Panc1 (cell line): ENCODE results near the gene CHST1. TPM values are rescaled to one million over a fixed set of nuclear protein-coding genes. Genes with fewer than 3 reads are reported as not detected.

Experiments used
- ATAC-seq: fragments of 200-7000 bp; cut with Tn5 transposase; 2 replicates; pipeline ENCODE4 v1.9.1; 2020; ENCODE audit warnings: mild to moderate bottlenecking, moderate library complexity
- BruUV-seq: library from RNA; stranded (reverse); fragments of 400-500 nt; replicated peaks from 2 replicates; lab custom pipeline; 2021; lab: Mats Ljungman, UMichigan
- CTCF ChIA-PET: fragments of 300-600 bp; sonication (Branson Sonifier 250); formaldehyde crosslinking; loops from one replicate; lab custom pipeline; 2022; ENCODE audit warnings: antibody characterized with exemption; lab: Charles Lee
- POLR2A ChIA-PET: fragments of 300-600 bp; sonication (Branson Sonifier 250); formaldehyde crosslinking; loops from one replicate; lab custom pipeline; 2022; ENCODE audit warnings: antibody characterized with exemption; lab: Charles Lee
- DNase-seq: peaks from one replicate; pipeline ENCODE4 v3.0.0-alpha.2; 2010; ENCODE audit warnings: low read depth, low spot score
- H3K27ac ChIP-seq: 2 replicates; pipeline ENCODE4 v1.5.1; 2011; ENCODE audit warnings: mild to moderate bottlenecking, low read length, inconsistent platforms
- H3K27me3 ChIP-seq: fragments of 200-500 bp; sonication (Bioruptor generic); 2 replicates; pipeline ENCODE4 v1.6.0; 2014; ENCODE audit warnings: low read length, inconsistent platforms; ENCODE audit not compliant: control insufficient read depth, insufficient read depth
- H3K36me3 ChIP-seq: fragments of 200-500 bp; sonication (Bioruptor generic); 2 replicates; pipeline ENCODE4 v1.5.1; 2014; ENCODE audit warnings: inconsistent platforms, mild to moderate bottlenecking, low read length, moderate library complexity; ENCODE audit not compliant: control insufficient read depth, insufficient read depth
- H3K4me1 ChIP-seq: 2 replicates; pipeline ENCODE4 v1.5.1; 2011; ENCODE audit warnings: inconsistent platforms, mild to moderate bottlenecking, low read length, moderate library complexity; ENCODE audit not compliant: control insufficient read depth, insufficient read depth
- H3K4me3 ChIP-seq, 2 experiments: 2 replicates each; pipeline ENCODE4 v1.5.1; 2011 to 2012; ENCODE audit warnings: low read depth in 2 of 2, low read length in 2 of 2, mild to moderate bottlenecking in 2 of 2, inconsistent platforms in 1 of 2, moderate library complexity in 1 of 2
- H3K9me3 ChIP-seq: fragments of 200-500 bp; sonication (Bioruptor generic); 2 replicates; pipeline ENCODE4 v1.5.1; 2014; ENCODE audit warnings: low read depth, mild to moderate bottlenecking, inconsistent platforms, low read length, moderate library complexity; ENCODE audit not compliant: control insufficient read depth, insufficient read depth
- CTCF ChIP-seq: fragments of 450-650 bp; IDR thresholded peaks from 2 replicates; pipeline ENCODE4 v1.5.1; 2017; ENCODE audit warnings: mild to moderate bottlenecking
- POLR2AphosphoS5 ChIP-seq: IDR thresholded peaks from 2 replicates; pipeline ENCODE4 v1.6.1; 2012; ENCODE audit warnings: mild to moderate bottlenecking, low read depth, low read length, moderate library complexity
- REST ChIP-seq, 2 experiments: IDR thresholded peaks; 2 replicates each; pipeline ENCODE4 v1.6.1; 2011 to 2012; ENCODE audit warnings: low read depth in 2 of 2, control low read depth in 1 of 2, low read length in 1 of 2, mild to moderate bottlenecking in 1 of 2, moderate library complexity in 1 of 2; ENCODE audit not compliant: insufficient read depth in 1 of 2
- SIN3A ChIP-seq: IDR thresholded peaks from 2 replicates; pipeline ENCODE4 v1.6.1; 2012; ENCODE audit warnings: low read depth, mild to moderate bottlenecking, low read length, moderate library complexity, borderline replicate concordance; ENCODE audit not compliant: insufficient read depth
- TCF7L2 ChIP-seq: IDR thresholded peaks from 2 replicates; pipeline ENCODE4 v1.6.1; 2011; ENCODE audit warnings: mild to moderate bottlenecking, low read depth, low read length, inconsistent platforms
- in situ Hi-C: cut with HindIII; loops from 2 replicates; pipeline ENCODE4 v1.10.0; 2016; ENCODE audit warnings: low sequenced_read_pairs, low pct_unique_long_range_greater_than_20kb
- intact Hi-C: fragments of 100-400 bp; cut with micrococcal nuclease; formaldehyde crosslinking; loops from one replicate; pipeline ENCODE4 v1.10.0; 2022; ENCODE audit not compliant: unreplicated experiment
- total RNA-seq: library from RNA; stranded (reverse); gene quantifications from one replicate; pipeline ENCODE4 v1.2.1, GENCODE V29; 2021; ENCODE audit not compliant: unreplicated experiment

Gene CHST1
- total RNA-seq, 1 experiment from 2014 or later: not detected

- CTCF ChIA-PET: no interaction called here
- no peak for DNase-seq
- POLR2A ChIA-PET: no interaction called here
- H3K27ac ChIP-seq: no peak overlapping the region
- BruUV-seq: no TSS peak
- no peak for ATAC-seq
- TF ChIP-seq TCF7L2 (no peak), REST (IDR thresholded peaks at IDR 0.05; ENCODE audit: insufficient read depth in 1 of 2, low read depth in 2 of 2, low read length in 1 of 2) (no peak), POLR2AphosphoS5 (no peak), SIN3A (no peak), CTCF (no peak)
- H3K27me3 ChIP-seq: peaks cover 17% of the 10 kb centered on the region
- H3K4me3 ChIP-seq: no peak overlapping the region
- intact Hi-C loops: no loop called here
- no peaks in the 10 kb centered on the region for H3K4me1 ChIP-seq
- H3K36me3 ChIP-seq: no peaks in the 10 kb centered on the region
- in situ Hi-C loops: no loop called here
- no peaks in the 10 kb centered on the region for H3K9me3 ChIP-seq
Observed at GRCh38 chr11:45669956-45670355, 4.5 kb upstream of the CHST1 start.

GRCh38 chr11:45669146-45669545 is 3.7 kb upstream of the CHST1 start:
- peaks cover 21% of the 10 kb centered on the region for H3K27me3 ChIP-seq
- DNase-seq: no peak
- CTCF ChIA-PET: no interaction called here
- POLR2A ChIA-PET: no interaction called here
- no peak for ATAC-seq
- intact Hi-C loops (no loop called here), in situ Hi-C loops (no loop called here)
- no TSS peak for BruUV-seq
- no peaks in the 10 kb centered on the region for H3K36me3 ChIP-seq
- peaks cover 3% of the 10 kb centered on the region; the same call in 1 of the 2 replicates for H3K4me1 ChIP-seq
- no peak overlapping the region for H3K27ac ChIP-seq
- no peaks in the 10 kb centered on the region for H3K9me3 ChIP-seq
- TF ChIP-seq CTCF (no peak), POLR2AphosphoS5 (no peak), REST (IDR thresholded peaks at IDR 0.05; ENCODE audit: insufficient read depth in 1 of 2, low read depth in 2 of 2, low read length in 1 of 2) (no peak), TCF7L2 (no peak)
- no peak overlapping the region for H3K4me3 ChIP-seq
